Psoas muscle (tissue), 8 donors: Measurements from ENCODE around the gene SPRED1. TPM values are rescaled to one million over a fixed set of nuclear protein-coding genes. Genes with fewer than 3 reads are reported as not detected.

Source experiments
- ATAC-seq, 4 donors: fragments of 200-7000 bp; cut with Tn5 transposase; one replicate each; pipeline ENCODE4 v1.9.1; 2020; ENCODE audit warnings: moderate library complexity in 3 of 4, mild to moderate bottlenecking in 2 of 4
- DNase-seq, 2 donors: peaks; one replicate each; pipeline ENCODE4 v3.0.0-alpha.2; 2020
- H3K27ac ChIP-seq: fragments of 200-600 bp; one replicate; pipeline ENCODE4 v1.8.0; 2022
- H3K27me3 ChIP-seq, 3 donors: fragments of 200-600 bp in 1 of 3; one replicate each; pipeline versions ENCODE4 v1.6.1 to v1.8.0; 2013 to 2022; ENCODE audit warnings: low read length in 2 of 3, mild to moderate bottlenecking in 2 of 3, moderate library complexity in 1 of 3; ENCODE audit not compliant: insufficient read depth in 3 of 3
- H3K36me3 ChIP-seq, 2 donors: fragments of 200-600 bp in 1 of 2; one replicate each; pipeline versions ENCODE4 v1.6.1 to v1.8.0; 2013 to 2022; ENCODE audit warnings: low read depth in 1 of 2, mild to moderate bottlenecking in 1 of 2, moderate library complexity in 1 of 2; ENCODE audit not compliant: insufficient read depth in 1 of 2
- H3K4me1 ChIP-seq: fragments of 200-600 bp; one replicate; pipeline ENCODE4 v1.8.0; 2022
- H3K4me3 ChIP-seq: fragments of 200-600 bp; one replicate; pipeline ENCODE4 v1.8.0; 2022; ENCODE audit warnings: mild to moderate bottlenecking
- H3K9me3 ChIP-seq: fragments of 200-600 bp; one replicate; pipeline ENCODE4 v1.8.0; 2022
- CTCF ChIP-seq: fragments of 200-600 bp; IDR thresholded peaks from one replicate; pipeline ENCODE4 v1.8.0; 2022; ENCODE audit warnings: antibody characterized with exemption
- WGBS, 3 donors: extraction: QIAGEN DNeasy Blood & Tissue Kit; methylation state at CpG; one replicate each; pipeline versions ENCODE4 v1.1.6 to v1.1.7; 2013; 5-methylcytosine and 5-hydroxymethylcytosine counted together
- intact Hi-C, 2 donors: fragments of 100-400 bp; cut with DNase I; formaldehyde crosslinking; loops; one replicate each; pipeline versions ENCODE4 v1.11.0 to v1.14.2; 2022
- polyA plus RNA-seq, 3 donors: library from polyadenylated mRNA; stranded (reverse); fragments of 200-250 nt; gene quantifications; one replicate each; pipeline ENCODE4 v1.2.3, GENCODE V29; 2013
- total RNA-seq, 4 donors: library from RNA; stranded (reverse); fragmentation: NEBNext Ultra II Directional in 2 of 4; extraction: Animal tissue kit (Norgen Biotek cat#: 25700) in 2 of 4; gene quantifications; one replicate each; pipeline versions ENCODE4 v1.2.1 to v1.2.4, GENCODE V29; 2021 to 2023
- donor health status: healthy with polysubstance abuse.
- donor health status: DM: no; HTN: no; CAD: no; lungs with moderate emphysema.
- donor health status: Bipolar disorder and iron deficiency.
- donor health status: healthy.
- donor health status: DM: yes; HTN: yes; CAD: no.
- donor health status: DM: no; HTN: no; CAD: no.
- donor health status: DM: no; HTN: no; CAD: no.
- donor health status: DM: yes; HTN: yes; CAD: no.

Gene SPRED1
- total and polyA plus RNA-seq, 7 donors, result 0.98 to 7.1 (median 4.2) TPM

- Histone ChIP-seq H3K4me1 (no peaks in the 10 kb centered on the region), H3K27ac (no peak overlapping the region), H3K4me3 (no peak overlapping the region), H3K9me3 (no peaks in the 10 kb centered on the region), H3K27me3 (no peaks in the 10 kb centered on the region), H3K36me3 (no peaks in the 10 kb centered on the region)
- no peak for ATAC-seq
- intact Hi-C loops, result loop anchor here in 1 of 2 donors (10.0 kb wide), 1 partner anchor 64 kb away; no protein-coding TSS in a partner anchor
- WGBS, 3 donors, result 56 to 60% (median 57%) methylated on average over 3 of the region's 3 CpGs
- no peak for TF ChIP-seq CTCF
- DNase-seq, result no peak
Observed at GRCh38 chr15:38220606-38221273, 31.9 kb upstream of the SPRED1 start.

GRCh38 chr15:38224486-38224885 is 28.1 kb upstream of the SPRED1 start:
- Histone ChIP-seq H3K4me1 (no peaks in the 10 kb centered on the region), H3K36me3 (no peaks in the 10 kb centered on the region), H3K9me3 (no peaks in the 10 kb centered on the region), H3K4me3 (no peak overlapping the region), H3K27me3 (no peaks in the 10 kb centered on the region), H3K27ac (no peak overlapping the region)
- ATAC-seq, result no peak
- no peak for TF ChIP-seq CTCF
- intact Hi-C loops, result loop anchor here in 1 of 2 donors (10.0 kb wide), 1 partner anchor 60 kb away; no protein-coding TSS in a partner anchor
- WGBS, 3 donors, result 65 to 74% (median 69%) methylated on average over 2 of the region's 2 CpGs
- DNase-seq, result no peak

- intact Hi-C loops, result loop anchor here in 1 of 2 donors (10.0 kb wide), 1 partner anchor 59 kb away; no protein-coding TSS in a partner anchor
- H3K27me3 ChIP-seq, result no peaks in the 10 kb centered on the region
- no peaks in the 10 kb centered on the region for H3K36me3 ChIP-seq
- no peak for TF ChIP-seq CTCF
- H3K27ac ChIP-seq, result no peak overlapping the region
- no peaks in the 10 kb centered on the region for H3K9me3 ChIP-seq
- no peaks in the 10 kb centered on the region for H3K4me1 ChIP-seq
- H3K4me3 ChIP-seq, result no peak overlapping the region
- ATAC-seq (no peak), DNase-seq (no peak)
- WGBS, 3 donors, result 90 to 100% (median 97%) methylated on average over 1 of the region's 1 CpG
Observed at GRCh38 chr15:38225381-38225780, 27.3 kb upstream of the SPRED1 start.

GRCh38 chr15:38226608-38227266 is 25.9 kb upstream of the SPRED1 start:
- TF ChIP-seq CTCF, result no peak
- WGBS, 3 donors, result 48 to 66% (median 48%) methylated on average over 4 of the region's 4 CpGs
- Histone ChIP-seq H3K27me3 (no peaks in the 10 kb centered on the region), H3K4me1 (no peaks in the 10 kb centered on the region), H3K36me3 (no peaks in the 10 kb centered on the region), H3K9me3 (no peaks in the 10 kb centered on the region), H3K4me3 (no peak overlapping the region), H3K27ac (no peak overlapping the region)
- ATAC-seq (peak in 2 of 4 donors; percentile 40 to 53), DNase-seq (no peak)
- intact Hi-C loops, result loop anchor here in 1 of 2 donors (10.0 kb wide), 1 partner anchor 58 kb away; no protein-coding TSS in a partner anchor
